OCI-LY3 (cell line): Measurements from ENCODE around the gene LCE3B.

ENCODE experiments used
- H2AFZ ChIP-seq: fragments of 200-600, 300-600 bp; shearing (Covaris generic); 2 replicates; pipeline ENCODE4 v1.6.0; 2014; ENCODE audit warnings: antibody characterized with exemption, low read depth, low read length
- H3K27ac ChIP-seq: fragments of 200-600, 300-600 bp; sonication (generic); 2 replicates; pipeline ENCODE4 v1.5.1; 2014; ENCODE audit warnings: mild to moderate bottlenecking, low read length, moderate library complexity, mixed read lengths
- H3K27me3 ChIP-seq: fragments of 200-600, 300-600 bp; sonication (generic); 2 replicates; pipeline ENCODE4 v1.6.1; 2014; ENCODE audit warnings: low read depth, low read length, mixed read lengths
- H3K36me3 ChIP-seq: fragments of 200-600, 300-600 bp; sonication (generic); replicated peaks from 2 replicates; pipeline ENCODE3; 2014; ENCODE audit warnings: low read depth, low read length, mixed read lengths
- H3K4me1 ChIP-seq: fragments of 300-600, 200-600 bp; sonication (generic); 2 replicates; pipeline ENCODE4 v1.6.1; 2014; ENCODE audit warnings: low read length, mixed read lengths
- H3K4me2 ChIP-seq: fragments of 200-600, 300-600 bp; sonication (generic); 2 replicates; pipeline ENCODE4 v1.6.1; 2014; ENCODE audit warnings: low read length, mixed read lengths
- H3K4me3 ChIP-seq: fragments of 300-600, 200-600 bp; sonication (generic); 2 replicates; pipeline ENCODE4 v1.5.1; 2014; ENCODE audit warnings: antibody characterized with exemption, mild to moderate bottlenecking, low read length, moderate library complexity
- H3K79me2 ChIP-seq: fragments of 300-600, 200-600 bp; shearing (Covaris generic); 2 replicates; pipeline ENCODE4 v1.6.1; 2014; ENCODE audit warnings: mild to moderate bottlenecking, low read length, mixed read lengths
- H3K9ac ChIP-seq: fragments of 300-600, 200-600 bp; shearing (Covaris generic); 2 replicates; pipeline ENCODE4 v1.6.0; 2014; ENCODE audit warnings: mild to moderate bottlenecking, low read length, moderate library complexity
- H3K9me3 ChIP-seq: fragments of 200-600, 300-600 bp; shearing (Covaris generic); 2 replicates; pipeline ENCODE4 v1.6.1; 2014; ENCODE audit warnings: low read length, mixed read lengths; ENCODE audit not compliant: insufficient read depth
- H4K20me1 ChIP-seq: fragments of 200-600, 300-600 bp; sonication (generic); 2 replicates; pipeline ENCODE4 v1.6.1; 2016; ENCODE audit warnings: low read length, mixed read lengths; ENCODE audit not compliant: insufficient read depth
- CTCF ChIP-seq: fragments of 200-600, 300-600 bp; sonication (generic); IDR thresholded peaks from 2 replicates; pipeline ENCODE4 v1.5.1; 2014; ENCODE audit warnings: antibody characterized with exemption, low read length, low read depth
- EZH2phosphoT487 ChIP-seq: fragments of 200-600 bp; shearing (Covaris generic); IDR thresholded peaks from 2 replicates; pipeline ENCODE4 v1.6.1; 2018; ENCODE audit warnings: antibody characterized with exemption, mixed run types, low read depth

Gene LCE3B

GRCh38 chr1:152613511-152613910, at the start of gene LCE3B:
Gene LCE3B (plus strand): TSS chr1:152613811. CDS start chr1:152613811, 0 bp downstream.
- Histone ChIP-seq H3K79me2 (no peaks in the 10 kb centered on the region), H2AFZ (no peak within 1 kb of the TSS), H3K9me3 (peaks cover 10% of the 10 kb centered on the region; the same call in 1 of the 2 replicates), H3K4me1 (no peaks in the 10 kb centered on the region), H3K27me3 (no peaks in the 10 kb centered on the region), H3K27ac (no peak within 1 kb of the TSS), H4K20me1 (no peaks in the 10 kb centered on the region), H3K36me3 (no peaks in the 10 kb centered on the region), H3K4me3 (no peak within 1 kb of the TSS), H3K4me2 (no peak within 1 kb of the TSS), H3K9ac (no peak within 1 kb of the TSS)
- TF ChIP-seq CTCF (no peak), EZH2phosphoT487 (no peak)

GRCh38 chr1:152565115-152565514, 48.5 kb upstream of the LCE3B start:
- H2AFZ ChIP-seq, result no peak overlapping the region
- no peaks in the 10 kb centered on the region for H3K79me2 ChIP-seq
- no peak for TF ChIP-seq CTCF
- TF ChIP-seq EZH2phosphoT487, result no peak
- H3K4me1 ChIP-seq, result peaks cover 10% of the 10 kb centered on the region
- peak overlapping the region; percentile 14; the same call in 1 of the 2 replicates for H3K4me2 ChIP-seq
- H3K4me3 ChIP-seq, result 0 out of 2 replicates have a peak overlapping the region, but pooled peaks have one; percentile 9
- peaks cover 2% of the 10 kb centered on the region; the same call in 1 of the 2 replicates for H3K27me3 ChIP-seq
- 0 out of 2 replicates have a peak, but pooled peaks cover 5% of the 10 kb centered on the region for H3K9me3 ChIP-seq
- no peak overlapping the region for H3K27ac ChIP-seq
- H4K20me1 ChIP-seq, result no peaks in the 10 kb centered on the region
- no peaks in the 10 kb centered on the region for H3K36me3 ChIP-seq
- H3K9ac ChIP-seq, result no peak overlapping the region

- TF ChIP-seq CTCF (no peak), EZH2phosphoT487 (no peak)
- Histone ChIP-seq H3K4me2 (peak overlapping the region; percentile 14; the same call in 1 of the 2 replicates), H2AFZ (no peak overlapping the region), H3K27me3 (no peaks in the 10 kb centered on the region; the same call in 1 of the 2 replicates), H3K36me3 (no peaks in the 10 kb centered on the region), H3K79me2 (no peaks in the 10 kb centered on the region), H4K20me1 (no peaks in the 10 kb centered on the region), H3K27ac (no peak overlapping the region), H3K4me1 (peaks cover 10% of the 10 kb centered on the region), H3K9ac (no peak overlapping the region), H3K4me3 (0 out of 2 replicates have a peak overlapping the region, but pooled peaks have one; percentile 9), H3K9me3 (0 out of 2 replicates have a peak, but pooled peaks cover 5% of the 10 kb centered on the region)
Observed at GRCh38 chr1:152565535-152566215, 47.9 kb upstream of the LCE3B start.

- 0 out of 2 replicates have a peak, but pooled peaks cover 5% of the 10 kb centered on the region for H3K9me3 ChIP-seq
- H3K4me3 ChIP-seq, result no peak within 1 kb of the TSS
- H3K4me1 ChIP-seq, result peaks cover 10% of the 10 kb centered on the region
- H3K36me3 ChIP-seq, result no peaks in the 10 kb centered on the region
- no peaks in the 10 kb centered on the region for H3K27me3 ChIP-seq
- H4K20me1 ChIP-seq, result no peaks in the 10 kb centered on the region
- H3K9ac ChIP-seq, result no peak within 1 kb of the TSS
- no peak within 1 kb of the TSS for H3K4me2 ChIP-seq
- TF ChIP-seq CTCF, result no peak
- TF ChIP-seq EZH2phosphoT487, result no peak
- H2AFZ ChIP-seq, result no peak within 1 kb of the TSS
- H3K27ac ChIP-seq, result no peak within 1 kb of the TSS
- no peaks in the 10 kb centered on the region for H3K79me2 ChIP-seq
Observed at GRCh38 chr1:152566681-152567080, 46.9 kb upstream of the LCE3B start, which contains the start of gene LCE3E. Gene LCE3E (minus strand): TSS chr1:152566780. CDS start chr1:152566208, 572 bp downstream.
